IPS-11a (cell line): Measurements from ENCODE around the gene INPP4B.

Experiments
- H3K4me3 ChIP-seq: one replicate; pipeline ENCODE4 v1.5.1; 2013; ENCODE audit warnings: low read depth, low read length, control low read depth

Gene INPP4B

GRCh38 chr4:142169216-142169615, 676.9 kb downstream of the INPP4B start:
- no peak overlapping the region for H3K4me3 ChIP-seq

- no peak overlapping the region for H3K4me3 ChIP-seq
These were observed 677.9 kb downstream of the INPP4B start for GRCh38 chr4:142168181-142168580.

- no peak overlapping the region for H3K4me3 ChIP-seq
These were observed 681.2 kb downstream of the INPP4B start for GRCh38 chr4:142164767-142165500.

- H3K4me3 ChIP-seq: no peak overlapping the region
These were observed 685.0 kb downstream of the INPP4B start for GRCh38 chr4:142161086-142161485.

GRCh38 chr4:142160509-142160908, 685.6 kb downstream of the INPP4B start:
- H3K4me3 ChIP-seq: no peak overlapping the region

- no peak overlapping the region for H3K4me3 ChIP-seq
These were observed 687.1 kb downstream of the INPP4B start for GRCh38 chr4:142158980-142159379.

GRCh38 chr4:142156256-142156655, 689.8 kb downstream of the INPP4B start:
- H3K4me3 ChIP-seq: no peak overlapping the region

GRCh38 chr4:142155347-142155746, 690.8 kb downstream of the INPP4B start:
- no peak overlapping the region for H3K4me3 ChIP-seq

GRCh38 chr4:142150483-142150882, 695.6 kb downstream of the INPP4B start:
- no peak overlapping the region for H3K4me3 ChIP-seq

GRCh38 chr4:142144813-142145212, 701.3 kb downstream of the INPP4B start:
- H3K4me3 ChIP-seq: no peak overlapping the region

GRCh38 chr4:142142366-142143054, 703.6 kb downstream of the INPP4B start:
- H3K4me3 ChIP-seq: no peak overlapping the region

GRCh38 chr4:142141224-142141623, 704.9 kb downstream of the INPP4B start:
- H3K4me3 ChIP-seq: no peak overlapping the region

- H3K4me3 ChIP-seq: no peak overlapping the region
These were observed 715.4 kb downstream of the INPP4B start for GRCh38 chr4:142130666-142131065.

- H3K4me3 ChIP-seq: no peak overlapping the region
These were observed 716.2 kb downstream of the INPP4B start for GRCh38 chr4:142129931-142130330.

GRCh38 chr4:142129473-142129872, 716.6 kb downstream of the INPP4B start:
- H3K4me3 ChIP-seq: no peak overlapping the region

GRCh38 chr4:142128529-142128928, 717.6 kb downstream of the INPP4B start:
- H3K4me3 ChIP-seq: no peak overlapping the region

GRCh38 chr4:142126890-142127497, 719.1 kb downstream of the INPP4B start:
- H3K4me3 ChIP-seq: no peak overlapping the region

- no peak overlapping the region for H3K4me3 ChIP-seq
These were observed 721.2 kb downstream of the INPP4B start for GRCh38 chr4:142124874-142125273.

GRCh38 chr4:142121448-142122350, 724.4 kb downstream of the INPP4B start:
- no peak overlapping the region for H3K4me3 ChIP-seq

GRCh38 chr4:142120921-142121320, 725.2 kb downstream of the INPP4B start:
- no peak overlapping the region for H3K4me3 ChIP-seq

- no peak overlapping the region for H3K4me3 ChIP-seq
These were observed 733.6 kb downstream of the INPP4B start for GRCh38 chr4:142112451-142112850.
